GM10248 (cell line): Measurements from ENCODE around the gene CYP4V2.

Experiments used
- CTCF ChIA-PET: fragments of 300-600 bp; sonication (Branson Sonifier 250); formaldehyde crosslinking; extraction: SDS; loops from one replicate; lab custom pipeline; 2021; ENCODE audit warnings: antibody characterized with exemption; lab: Yijun Ruan, JAX
- POLR2A ChIA-PET: fragments of 350-650 bp; sonication (Branson Sonifier 250); formaldehyde crosslinking; extraction: SDS; loops from one replicate; lab custom pipeline; 2020; ENCODE audit warnings: antibody characterized with exemption; lab: Yijun Ruan, JAX
- DNase-seq: peaks from one replicate; pipeline ENCODE4 v3.0.0; 2012; ENCODE audit errors: extremely low spot score
- TF ChIP-seq, protein P1 (sequence below): IDR thresholded peaks from 2 replicates; pipeline ENCODE4 v1.5.1; 2012; ENCODE audit warnings: mild to moderate bottlenecking, low read depth; ENCODE audit errors: extremely low read depth, missing control alignments, control extremely low read depth

CYP4V2 gene

DNA sequence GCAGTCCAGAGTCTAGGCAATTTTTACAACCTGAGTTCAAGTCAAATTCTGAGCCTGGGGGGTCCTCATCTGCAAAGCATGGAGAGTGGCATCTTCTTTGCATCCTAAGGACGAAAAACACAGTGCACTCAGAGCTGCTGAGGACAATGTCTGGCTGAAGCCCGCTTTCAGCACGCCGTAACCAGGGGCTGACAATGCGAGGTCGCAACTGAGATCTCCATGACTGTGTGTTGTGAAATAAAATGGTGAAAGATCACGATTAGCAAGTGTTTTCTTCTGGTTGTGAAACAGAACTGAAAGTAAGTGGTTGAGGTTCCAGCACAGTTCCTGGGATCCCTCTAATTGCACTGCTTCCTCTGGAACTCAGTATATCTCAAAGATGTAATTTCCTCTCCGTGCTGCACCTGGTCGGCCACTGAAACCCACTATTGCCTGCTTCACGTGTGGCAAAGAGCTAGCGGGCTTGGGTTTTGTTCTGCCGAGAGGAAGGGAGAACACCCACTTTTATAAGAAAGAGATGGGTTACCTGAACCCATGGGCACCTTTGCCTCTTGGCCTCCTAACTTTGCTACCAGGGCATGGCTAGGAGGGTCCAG lies 66.9 kb downstream of the CYP4V2 start:
- TF ChIP-seq, protein P1, sequence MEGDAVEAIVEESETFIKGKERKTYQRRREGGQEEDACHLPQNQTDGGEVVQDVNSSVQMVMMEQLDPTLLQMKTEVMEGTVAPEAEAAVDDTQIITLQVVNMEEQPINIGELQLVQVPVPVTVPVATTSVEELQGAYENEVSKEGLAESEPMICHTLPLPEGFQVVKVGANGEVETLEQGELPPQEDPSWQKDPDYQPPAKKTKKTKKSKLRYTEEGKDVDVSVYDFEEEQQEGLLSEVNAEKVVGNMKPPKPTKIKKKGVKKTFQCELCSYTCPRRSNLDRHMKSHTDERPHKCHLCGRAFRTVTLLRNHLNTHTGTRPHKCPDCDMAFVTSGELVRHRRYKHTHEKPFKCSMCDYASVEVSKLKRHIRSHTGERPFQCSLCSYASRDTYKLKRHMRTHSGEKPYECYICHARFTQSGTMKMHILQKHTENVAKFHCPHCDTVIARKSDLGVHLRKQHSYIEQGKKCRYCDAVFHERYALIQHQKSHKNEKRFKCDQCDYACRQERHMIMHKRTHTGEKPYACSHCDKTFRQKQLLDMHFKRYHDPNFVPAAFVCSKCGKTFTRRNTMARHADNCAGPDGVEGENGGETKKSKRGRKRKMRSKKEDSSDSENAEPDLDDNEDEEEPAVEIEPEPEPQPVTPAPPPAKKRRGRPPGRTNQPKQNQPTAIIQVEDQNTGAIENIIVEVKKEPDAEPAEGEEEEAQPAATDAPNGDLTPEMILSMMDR = no peak
- CTCF ChIA-PET = no interaction called here
- POLR2A ChIA-PET = no interaction called here
- no peak for DNase-seq

- DNase-seq = no peak
- POLR2A ChIA-PET = no interaction called here
- CTCF ChIA-PET = no interaction called here
- TF ChIP-seq, protein P1 = no peak
Observed at GRCh38 chr4:186260117-186260503, 68.7 kb downstream of the CYP4V2 start.
